Islet of Langerhans (tissue), 1 donor: ENCODE results near the gene RTF1.

Source experiments
- FAIRE-seq: peaks from one replicate; lab custom pipeline; 2011; peaks lifted over from hg19 to GRCh38; lab: Jason Lieb, UNC

The RTF1 gene

GRCh38 chr15:41489641-41490040 lies 72.7 kb downstream of the RTF1 start:
- no peak for FAIRE-seq

GRCh38 chr15:41490355-41490754 lies 73.5 kb downstream of the RTF1 start:
- no peak for FAIRE-seq

GRCh38 chr15:41491889-41492288 lies 75.0 kb downstream of the RTF1 start:
- no peak for FAIRE-seq

GRCh38 chr15:41492597-41493204 lies 75.8 kb downstream of the RTF1 start:
- no peak for FAIRE-seq

GRCh38 chr15:41493205-41493901 lies 76.5 kb downstream of the RTF1 start, which contains the start of gene ITPKA:
TSS of gene ITPKA (plus strand) at chr15:41493874. CDS start at chr15:41493928, 54 bp downstream.
- no peak for FAIRE-seq

- FAIRE-seq: no peak
These were observed 77.0 kb downstream of the RTF1 start for GRCh38 chr15:41493902-41494189.

- FAIRE-seq: no peak
These were observed 77.5 kb downstream of the RTF1 start for GRCh38 chr15:41494190-41494921.

GRCh38 chr15:41494922-41495735 lies 78.2 kb downstream of the RTF1 start:
- no peak for FAIRE-seq

- no peak for FAIRE-seq
These were observed 79.1 kb downstream of the RTF1 start for GRCh38 chr15:41495736-41496599.

GRCh38 chr15:41498657-41499056 lies 81.8 kb downstream of the RTF1 start:
- FAIRE-seq: no peak

- no peak for FAIRE-seq
These were observed 82.4 kb downstream of the RTF1 start for GRCh38 chr15:41499109-41499851.

GRCh38 chr15:41501191-41501917 lies 84.5 kb downstream of the RTF1 start:
- FAIRE-seq: no peak

- no peak for FAIRE-seq
These were observed 85.3 kb downstream of the RTF1 start for GRCh38 chr15:41501931-41502794.

- FAIRE-seq: no peak
These were observed 86.1 kb downstream of the RTF1 start for GRCh38 chr15:41502795-41503668.

GRCh38 chr15:41503669-41504010 lies 86.7 kb downstream of the RTF1 start:
- no peak for FAIRE-seq

GRCh38 chr15:41504751-41505492 lies 88.0 kb downstream of the RTF1 start:
- FAIRE-seq: no peak

GRCh38 chr15:41505776-41506175 lies 88.9 kb downstream of the RTF1 start:
- FAIRE-seq: no peak
